Uterine smooth muscle cell (primary cell): ENCODE data around the gene SCRN1. TPM values are rescaled to one million over a fixed set of nuclear protein-coding genes. Genes with fewer than 3 reads are reported as not detected.

Source experiments
- total RNA-seq: library from RNA; depleted of rRNA; stranded (reverse); fragments of >200 nt; gene quantifications from 2 replicates; pipeline ENCODE4 v1.2.3, GENCODE V29; 2014

SCRN1 gene
- 124 and 127 TPM in 2 replicates for total RNA-seq

GRCh38 chr7:29989257-29989995 is at the start of gene SCRN1:
TSS of gene SCRN1 (minus strand) at chr7:29989801. CDS start at chr7:29969067, 20,734 bp downstream.

GRCh38 chr7:30028216-30028748 is 38.7 kb upstream of the SCRN1 start, which contains the start of gene PLEKHA8:
TSS of gene PLEKHA8 (plus strand) at chr7:30028412. CDS start at chr7:30028763, 351 bp downstream.

GRCh38 chr7:30026229-30027064 is 36.8 kb upstream of the SCRN1 start, which contains the start of gene FKBP14:
TSS of gene FKBP14 (minus strand) at chr7:30026702. CDS start at chr7:30026508, 194 bp downstream.

Other genes with a start within 250 kb of the SCRN1 start
- gene WIPF3, start 183.3 kb downstream of the SCRN1 start, total RNA-seq: not detected in 2 replicates
- 32.4 and 48.4 TPM in 2 replicates for gene FKBP14, start 36.9 kb upstream of the SCRN1 start, total RNA-seq
- 13.6 and 15.1 TPM in 2 replicates for gene PLEKHA8, start 38.6 kb upstream of the SCRN1 start, total RNA-seq
- gene MTURN, start 145.2 kb upstream of the SCRN1 start, total RNA-seq: 6.2 and 11.6 TPM in 2 replicates